ENCODE results near the gene ETNK2. TPM values are rescaled to one million over a fixed set of nuclear protein-coding genes. Genes with fewer than 3 reads are reported as not detected.

The ETNK2 gene
- total and polyA plus RNA-seq, 2 experiments from 2014 or later, result 7.6 to 26.2 TPM

GRCh38 chr1:204125759-204126351 is 26.0 kb downstream of the ETNK2 start (continued):
- TF ChIP-seq ZNF462 (CRISPR knock-in tag; IDR thresholded peaks at IDR 0.05), result no peak
- no peak for TF ChIP-seq EZH2phosphoT487 (IDR thresholded peaks at IDR 0.05; ENCODE audit: unreplicated experiment)
- no peak for TF ChIP-seq EZH2 (IDR thresholded peaks at IDR 0.05; ENCODE audit: low read depth, unreplicated experiment)
- TF ChIP-seq JUNB (IDR thresholded peaks at IDR 0.05; ENCODE audit: unreplicated experiment), result no peak

GRCh38 chr1:204124639-204125038 is 27.2 kb downstream of the ETNK2 start:
- H3K27ac Mint-ChIP-seq, result no peak overlapping the region

More at GRCh38 chr1:204124639-204125038, 27.2 kb downstream of the ETNK2 start:
- Histone ChIP-seq H3K4me1 (ENCODE audit: insufficient read depth) (peaks cover 16% of the 10 kb centered on the region), H3K27ac (ENCODE audit: low read depth) (peak overlapping the region; percentile 45; the same call in 1 of the 2 replicates), H3K79me2 (replicated peaks; ENCODE audit: insufficient read depth) (no peaks in the 10 kb centered on the region), H3K4me3 (no peak overlapping the region), H3K27me3 (ENCODE audit: insufficient read depth) (no peaks in the 10 kb centered on the region), H2AFZ (no peak overlapping the region), H3F3A (replicated peaks; ENCODE audit: low read depth) (0 out of 2 replicates have a peak, but pooled peaks cover 27% of the 10 kb centered on the region), H3K4me2 (no peak overlapping the region), H3K9me2 (ENCODE audit: insufficient read depth) (no peaks in the 10 kb centered on the region), H4K20me1 (replicated peaks; ENCODE audit: insufficient read depth) (peaks cover 20% of the 10 kb centered on the region), H3K36me3 (ENCODE audit: insufficient read depth) (peaks cover 34% of the 10 kb centered on the region)
- DNase-seq (ENCODE audit: low spot score) (no peak), ATAC-seq (no peak)
- H3K27me3 Mint-ChIP-seq (ENCODE audit: insufficient read depth, low read depth, poor library complexity), result peaks cover 18% of the 10 kb centered on the region
- H3K9me3 Mint-ChIP-seq, result no peaks in the 10 kb centered on the region
- H3K36me3 Mint-ChIP-seq (ENCODE audit: low read depth), result peaks cover 74% of the 10 kb centered on the region
- TF ChIP-seq CREB1 (CRISPR knock-in tag; IDR thresholded peaks at IDR 0.05; ENCODE audit: low read depth), result no peak
- no peak for TF ChIP-seq ZNF462 (CRISPR knock-in tag; IDR thresholded peaks at IDR 0.05)
- TF ChIP-seq ZNF331 (CRISPR knock-in tag; IDR thresholded peaks at IDR 0.05; ENCODE audit: low read depth), result no peak
- H3K4me1 Mint-ChIP-seq, result peaks cover 40% of the 10 kb centered on the region
- H3K4me3 Mint-ChIP-seq, result no peak overlapping the region
